A549 (cell line): Measurements from ENCODE around the gene KCNIP4.

Experiments used
- CEBPB ChIP-seq, 2 experiments: fragments of >200 bp in 1 of 2; sonication (Bioruptor Twin) in 1 of 2; formaldehyde crosslinking in 1 of 2; IDR thresholded peaks; 2 replicates each; pipeline ENCODE4 v1.6.1; 2012 to 2016
- EP300 ChIP-seq, 2 experiments: fragments of >200 bp; sonication (Bioruptor Twin); formaldehyde crosslinking; IDR thresholded peaks; 2 replicates in 1 of 2; 3 replicates in 1 of 2; pipeline ENCODE4 v1.6.1; 2016 to 2017
- RAD21 ChIP-seq, 2 experiments: fragments of >200 bp in 1 of 2; sonication (Bioruptor Twin) in 1 of 2; formaldehyde crosslinking in 1 of 2; IDR thresholded peaks in 1 of 2; conservative IDR thresholded peaks in 1 of 2; 2 replicates in 1 of 2; 3 replicates in 1 of 2; pipeline ENCODE4 v1.6.1; 2012 to 2018; ENCODE audit warnings: inconsistent platforms in 1 of 2
- RFX5 ChIP-seq: fragments of 450-650 bp; IDR thresholded peaks from 2 replicates; pipeline ENCODE4 v1.7.1; 2014; ENCODE audit warnings: antibody characterized with exemption, mild to moderate bottlenecking, moderate library complexity

DNA sequence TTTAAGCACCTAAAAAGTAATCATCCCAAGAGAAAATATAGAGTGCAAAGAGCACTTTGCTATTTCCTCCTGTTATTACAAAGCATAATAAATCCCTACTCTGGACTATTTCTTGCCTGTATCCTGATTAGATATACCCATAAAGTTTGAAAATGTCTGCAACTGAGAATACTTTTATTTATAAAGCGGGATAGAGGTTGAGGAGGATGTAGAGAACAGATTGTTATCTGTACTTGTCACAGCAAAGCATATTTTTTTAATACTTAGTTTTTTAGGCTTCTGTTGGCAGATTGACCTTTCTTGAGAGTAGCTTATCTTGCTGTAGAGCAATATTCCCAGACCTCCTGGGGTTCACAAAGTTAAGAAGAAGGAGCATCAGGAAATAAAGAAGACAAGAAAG, 396.1 kb downstream of the KCNIP4 start:
- no peak for TF ChIP-seq RAD21 (conservative IDR thresholded peaks at IDR 0.05 in 1 of 2, IDR thresholded peaks at IDR 0.05 in 1 of 2)
- TF ChIP-seq CEBPB (IDR thresholded peaks at IDR 0.05) = no peak
- no peak for TF ChIP-seq RFX5
- no peak for TF ChIP-seq EP300 (IDR thresholded peaks at IDR 0.05)
